GF-D8 (cell line): ENCODE data around the gene VDAC1.
A peak's percentile ranks its signal among the peaks of the same experiment; 100 is the strongest.
"Not testable (repeated sequence)": the region's sequence is repeated elsewhere in the genome, so short reads cannot be mapped to it uniquely, and the experiment has no call there.

ENCODE experiments used
- DNase-seq: peaks from one replicate; lab custom pipeline; 2025; lab: John Stamatoyannopoulos, UW

VDAC1 gene

DNA sequence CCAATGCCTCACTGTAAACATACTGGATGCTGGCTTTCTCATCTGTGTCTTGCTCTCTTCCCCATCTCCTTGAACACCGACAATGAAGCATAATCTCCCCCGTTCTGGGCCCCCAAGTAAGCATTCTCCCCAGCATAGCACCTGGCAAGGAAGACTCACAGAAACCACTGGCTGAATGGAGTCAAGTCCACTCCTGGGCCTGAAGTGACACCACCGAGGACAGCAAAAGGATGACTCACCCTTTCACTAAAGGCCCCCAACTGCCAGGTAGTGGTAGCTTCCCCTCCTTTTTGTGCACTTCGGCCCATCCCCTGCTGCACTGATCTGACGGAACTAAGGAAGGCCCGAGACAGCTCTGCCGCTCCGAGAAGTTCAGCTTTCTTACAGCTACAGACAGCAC lies 9.4 kb downstream of the VDAC1 start:
- DNase-seq, result no peak

DNA sequence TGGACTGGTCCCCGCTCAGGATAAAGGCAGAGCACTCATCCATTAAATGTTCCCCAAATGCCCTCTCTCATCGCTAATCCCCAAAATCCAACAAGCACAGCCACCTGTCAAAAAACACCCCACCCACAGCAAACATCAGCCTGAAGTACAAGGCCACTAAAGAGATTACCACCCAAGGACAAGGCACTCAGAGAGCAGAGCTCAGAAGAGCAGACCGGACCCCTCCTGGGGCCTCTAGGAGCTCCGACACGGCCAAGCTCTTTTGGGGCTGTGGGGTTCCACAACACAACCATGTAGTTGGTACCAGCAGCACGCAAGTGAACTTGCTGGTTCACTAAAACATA lies 9.8 kb downstream of the VDAC1 start:
- DNase-seq, result no peak

DNA sequence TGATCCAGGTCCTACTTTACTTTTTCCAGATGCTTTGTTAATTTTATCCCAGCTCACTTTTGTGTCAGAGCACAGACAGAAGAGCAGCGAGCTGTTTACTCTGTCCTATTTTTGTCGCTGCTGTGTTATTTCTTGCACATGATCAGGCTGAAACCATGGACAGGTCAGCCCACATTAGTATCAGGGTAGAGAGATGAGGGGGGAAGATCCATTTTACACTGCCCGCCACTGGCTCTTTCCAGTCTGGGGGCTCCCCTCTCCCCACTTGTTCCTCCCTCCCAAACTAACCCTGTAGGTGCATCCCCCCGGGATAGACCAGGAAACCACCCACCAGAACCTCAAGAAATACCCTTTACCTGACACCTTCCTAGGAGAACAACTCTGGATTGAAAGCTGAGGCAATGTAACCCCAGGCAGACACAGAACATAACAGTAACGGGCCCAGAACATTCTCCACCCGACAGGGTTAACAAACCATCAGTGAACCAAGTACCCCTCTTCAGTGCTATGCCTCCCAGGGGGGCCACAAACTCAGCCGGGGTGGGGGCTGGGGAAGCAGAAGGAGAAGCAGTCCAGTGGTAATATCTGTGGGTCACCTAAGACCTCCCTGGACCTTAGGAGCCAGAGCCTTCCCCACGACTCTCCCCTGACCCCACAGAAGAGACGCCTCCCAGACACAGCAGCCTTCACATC lies 10.3 kb downstream of the VDAC1 start:
- no peak for DNase-seq

DNA sequence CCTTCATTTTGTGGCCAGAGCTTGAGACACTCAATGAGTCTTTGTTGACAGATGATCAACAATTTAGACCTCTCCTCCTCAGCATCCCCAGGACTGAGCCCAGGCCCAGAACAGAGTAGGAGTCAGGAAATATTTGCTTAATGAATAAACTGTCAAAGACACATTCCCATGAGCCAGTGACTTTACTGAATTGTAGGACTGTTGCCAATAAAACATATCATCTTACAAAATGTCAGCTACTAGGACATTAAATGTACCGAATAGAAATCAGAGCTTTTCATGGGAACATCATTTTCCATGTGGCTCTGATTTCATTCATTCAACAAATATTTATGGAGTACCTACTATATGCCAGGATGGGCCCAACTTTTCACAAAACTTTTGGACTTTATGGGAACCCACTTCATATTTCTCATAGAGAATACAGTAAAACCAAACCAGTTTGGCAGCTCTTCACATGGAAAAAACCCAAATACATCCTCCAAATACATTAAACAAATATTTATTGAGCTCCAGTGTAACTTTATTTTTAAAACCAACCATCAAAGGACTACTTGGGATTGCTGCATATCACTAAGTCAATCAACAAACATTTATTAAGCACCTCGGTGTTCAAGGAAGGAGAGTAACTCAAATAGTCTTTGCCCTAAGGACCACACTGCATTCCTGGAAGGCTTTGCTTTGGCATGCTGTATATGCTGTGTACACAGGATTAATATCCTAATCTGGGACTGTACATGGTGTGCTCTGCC lies 11.4 kb downstream of the VDAC1 start:
- DNase-seq, result no peak

DNA sequence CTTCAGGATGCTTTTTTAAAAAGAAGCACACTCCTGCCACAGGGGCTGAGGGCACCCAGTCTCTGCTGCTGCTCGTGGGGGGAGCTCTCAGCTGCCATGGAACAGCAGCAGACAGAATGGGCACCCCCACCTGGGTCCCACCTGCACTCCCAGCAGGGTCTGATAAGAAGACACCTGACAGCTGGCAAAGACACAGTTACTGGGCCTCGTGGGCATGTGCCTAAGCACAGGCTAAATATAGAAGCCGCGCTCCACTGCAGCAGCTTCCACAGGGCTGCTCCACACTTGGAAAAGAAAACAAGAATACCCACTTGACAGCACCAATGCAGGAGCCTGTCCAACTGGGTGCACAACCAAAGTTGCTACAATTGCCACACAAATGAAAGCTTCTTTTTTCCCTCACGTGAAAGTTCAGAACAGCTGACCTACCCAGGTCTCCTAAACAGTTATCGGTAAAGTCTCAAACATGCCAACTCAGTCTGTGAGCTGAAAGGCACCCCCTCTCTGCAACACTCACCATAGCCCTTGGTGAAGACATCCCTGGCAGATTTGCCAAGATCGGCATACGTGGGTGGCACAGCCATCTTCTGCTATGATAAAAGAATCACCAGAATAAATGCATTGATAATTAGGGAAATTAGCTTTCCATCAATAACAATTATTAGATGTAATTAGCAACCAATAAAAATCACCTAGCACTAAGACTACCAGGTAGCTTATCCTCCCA lies 12.2 kb downstream of the VDAC1 start:
- no peak for DNase-seq

DNA sequence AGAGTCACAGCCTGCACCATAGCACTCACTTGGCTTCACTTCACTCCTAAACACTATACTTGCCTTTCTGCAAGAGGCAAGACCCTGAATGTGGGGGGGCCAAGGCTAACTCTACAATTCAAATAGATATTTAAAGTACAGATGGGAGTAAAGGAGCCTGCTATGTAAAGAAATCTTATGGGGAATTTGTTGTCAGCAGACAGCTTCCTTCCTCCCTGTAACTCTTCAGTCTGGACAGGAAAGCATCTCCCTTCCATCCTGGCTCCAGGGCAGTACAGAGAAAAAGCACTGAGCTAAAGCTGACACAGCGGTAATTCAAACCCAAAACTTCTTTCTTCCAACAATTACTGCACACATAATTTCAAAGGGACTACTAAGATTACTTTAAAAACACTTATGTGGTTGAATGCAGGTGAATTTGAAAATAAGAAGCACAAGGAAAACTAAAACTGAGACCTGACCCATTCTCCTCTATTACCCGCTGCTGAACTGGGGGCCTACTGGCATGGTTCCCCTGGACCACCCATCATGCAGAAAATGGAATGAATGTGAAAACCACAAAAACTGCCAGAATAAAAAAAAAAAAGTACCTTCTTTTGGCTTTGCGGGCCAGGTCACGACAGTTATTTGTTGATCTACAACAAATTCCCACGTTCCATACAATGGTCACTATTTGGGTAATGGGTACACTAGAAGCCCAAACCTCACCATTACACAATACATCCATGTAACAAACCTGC lies 13.4 kb downstream of the VDAC1 start:
- DNase-seq, result no peak

GRCh38 chr5:133990396-133990795 lies 14.4 kb downstream of the VDAC1 start:
- no peak for DNase-seq

DNA sequence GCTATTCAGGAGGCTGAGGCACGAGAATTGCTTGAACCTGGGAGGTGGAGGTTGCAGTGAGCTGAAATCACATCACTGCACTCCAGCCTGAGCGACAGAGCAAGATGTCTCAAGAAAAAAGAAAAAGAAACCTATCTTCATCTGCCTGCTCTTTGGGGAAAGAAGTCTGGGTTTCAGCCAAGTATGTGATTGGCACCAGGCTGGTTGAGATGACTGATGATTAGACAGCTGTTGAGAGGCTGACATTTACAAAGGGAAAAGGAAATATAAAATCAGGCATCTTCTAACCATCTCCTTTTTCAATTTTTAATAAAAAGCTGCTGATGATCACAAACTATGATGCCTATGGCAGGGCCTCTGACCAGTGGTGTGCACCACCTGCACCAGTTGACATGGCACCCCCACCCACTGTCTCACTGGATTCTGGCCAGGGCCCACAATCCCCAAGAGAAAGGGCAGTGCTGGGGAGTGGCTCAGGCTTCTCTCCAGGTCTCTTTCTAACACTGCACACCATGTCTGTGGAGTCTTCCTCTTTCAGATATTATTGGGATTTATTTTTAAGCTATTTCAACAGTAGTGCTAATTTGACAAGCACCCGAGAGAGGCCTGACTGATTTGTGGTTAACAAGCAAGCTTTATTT lies 19.1 kb downstream of the VDAC1 start:
- DNase-seq, result no peak

DNA sequence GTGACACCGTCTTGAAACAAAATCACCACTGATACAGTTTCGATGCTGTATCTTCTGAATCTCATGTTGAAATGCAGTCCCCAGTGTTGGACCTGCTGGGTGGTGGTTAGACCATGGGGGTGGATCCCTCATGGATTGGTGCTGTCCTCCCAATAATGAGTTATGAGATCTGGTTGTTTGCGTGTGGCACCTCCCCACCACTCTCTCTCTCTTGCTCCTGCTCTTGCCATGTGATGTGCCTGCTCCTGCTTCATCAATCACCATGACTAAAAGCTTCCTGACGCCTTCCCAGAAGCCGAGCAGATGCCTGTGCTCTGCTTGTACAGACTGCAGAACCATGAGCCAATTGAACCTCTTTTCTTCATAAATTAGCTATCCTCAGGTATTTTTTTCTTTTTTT lies 21.1 kb downstream of the VDAC1 start:
- DNase-seq, result no peak

DNA sequence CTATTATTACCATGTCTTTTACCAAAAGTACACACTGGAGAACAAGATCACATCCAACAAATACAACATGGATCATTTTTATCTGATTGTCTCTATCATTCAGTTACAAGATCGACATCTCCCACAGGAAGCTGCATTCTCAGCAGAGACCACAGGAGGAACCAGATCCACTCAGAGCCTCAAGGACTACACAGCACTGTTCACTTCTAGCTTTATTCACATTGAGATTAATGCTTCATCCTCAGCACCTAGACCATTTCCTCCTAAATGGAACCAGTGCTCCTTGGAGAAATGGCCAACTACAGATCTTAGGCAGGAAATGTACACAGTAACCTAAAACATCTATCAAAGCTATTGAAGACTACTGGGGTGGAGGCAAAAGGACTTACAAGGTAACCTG lies 23.1 kb downstream of the VDAC1 start:
- no peak for DNase-seq

GRCh38 chr5:133980652-133981051 lies 24.1 kb downstream of the VDAC1 start:
- DNase-seq, result no peak

DNA sequence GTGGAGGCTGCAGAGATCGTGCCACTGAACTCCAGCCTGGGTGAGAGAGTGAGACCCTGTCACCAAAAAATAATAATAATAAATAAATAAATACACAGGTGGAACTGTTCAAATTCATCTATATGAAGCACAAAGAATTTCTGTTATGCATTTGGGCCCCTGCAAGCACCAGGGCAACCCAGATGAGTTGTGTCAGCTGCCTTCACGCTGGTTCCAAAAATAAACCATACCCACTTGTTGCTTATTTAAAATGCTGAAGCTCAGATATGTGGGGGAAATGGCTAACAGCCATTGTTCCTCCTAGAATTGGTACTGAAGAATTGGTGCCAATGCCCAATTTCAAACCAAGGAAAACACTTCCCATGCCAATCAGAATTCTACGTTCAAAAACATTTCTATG lies 25.8 kb downstream of the VDAC1 start:
- no peak for DNase-seq

DNA sequence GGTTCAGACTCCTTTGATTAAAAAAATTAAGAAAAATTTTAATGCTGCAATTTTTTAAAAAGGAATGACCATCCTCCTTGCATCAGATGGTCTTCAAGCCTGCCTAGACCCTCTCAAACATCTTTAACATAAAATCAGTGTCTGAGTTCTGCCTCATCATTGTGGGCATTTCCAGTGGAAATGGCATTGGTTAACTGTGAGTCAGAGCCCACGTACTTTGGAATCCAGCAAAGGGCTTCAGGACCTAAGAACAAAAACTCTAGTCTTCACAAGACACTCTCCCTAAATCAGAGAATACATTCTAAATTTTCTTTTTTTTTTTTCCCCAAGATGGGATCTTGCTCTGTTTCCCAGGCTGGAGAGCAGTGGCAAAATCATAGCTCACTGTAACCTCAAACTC lies 26.9 kb downstream of the VDAC1 start:
- DNase-seq, result no peak

- DNase-seq, result no peak
These were observed 27.5 kb downstream of the VDAC1 start for GRCh38 chr5:133977161-133977787.

DNA sequence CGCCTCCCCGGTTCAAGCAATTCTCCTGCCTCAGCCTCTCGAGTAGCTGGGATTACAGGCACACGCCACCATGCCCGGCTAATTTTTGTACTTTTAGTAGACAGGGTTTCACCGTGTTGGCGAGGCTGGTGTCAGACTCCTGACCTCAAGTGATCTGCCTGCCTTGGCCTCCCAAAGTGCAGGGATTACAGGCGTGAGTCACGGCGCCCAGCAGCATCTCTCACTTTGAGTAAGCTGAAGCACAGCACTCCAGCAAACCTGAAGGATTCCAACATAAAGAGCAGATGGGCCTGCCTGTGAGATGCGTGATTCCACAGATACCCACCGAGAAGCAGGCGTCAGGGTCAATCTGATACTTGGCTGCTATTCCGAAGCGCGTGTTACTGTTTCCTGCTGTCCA lies 29.2 kb downstream of the VDAC1 start:
- DNase-seq, result not testable (repeated sequence)

DNA sequence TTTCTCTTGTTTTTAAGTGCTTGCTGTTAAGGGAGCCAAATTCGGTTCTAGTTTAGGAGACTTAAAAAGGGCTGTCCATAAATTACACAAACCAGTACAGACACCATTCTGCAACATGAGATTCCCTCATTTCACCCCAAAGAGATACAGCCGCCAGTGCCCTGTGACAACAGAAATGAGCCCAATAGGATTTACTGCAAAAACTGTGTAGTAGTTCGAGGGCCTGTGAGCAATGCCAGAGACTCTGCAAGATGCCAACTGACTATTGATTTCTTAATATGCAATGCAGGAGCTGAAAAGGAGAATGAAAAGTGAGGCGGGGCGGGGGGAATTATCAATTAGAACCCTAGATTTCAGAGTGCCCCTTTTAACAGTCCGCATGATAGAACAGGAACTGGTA lies 30.6 kb downstream of the VDAC1 start:
- no peak for DNase-seq

GRCh38 chr5:133970325-133970909 lies 34.4 kb downstream of the VDAC1 start:
- no peak for DNase-seq

- no peak for DNase-seq
These were observed 35.0 kb downstream of the VDAC1 start for GRCh38 chr5:133969654-133970324.

GRCh38 chr5:133968204-133968980 lies 36.4 kb downstream of the VDAC1 start, which contains the start of gene C5orf15:
C5orf15 (minus strand) TSS chr5:133968625; CDS start chr5:133968584, 41 bp downstream.
- peak; percentile 75 for DNase-seq
